ENCODE data around the gene ZBTB46.
"Not testable (repeated sequence)": the region's sequence is repeated elsewhere in the genome, so short reads cannot be mapped to it uniquely, and the experiment has no call there.

DNA sequence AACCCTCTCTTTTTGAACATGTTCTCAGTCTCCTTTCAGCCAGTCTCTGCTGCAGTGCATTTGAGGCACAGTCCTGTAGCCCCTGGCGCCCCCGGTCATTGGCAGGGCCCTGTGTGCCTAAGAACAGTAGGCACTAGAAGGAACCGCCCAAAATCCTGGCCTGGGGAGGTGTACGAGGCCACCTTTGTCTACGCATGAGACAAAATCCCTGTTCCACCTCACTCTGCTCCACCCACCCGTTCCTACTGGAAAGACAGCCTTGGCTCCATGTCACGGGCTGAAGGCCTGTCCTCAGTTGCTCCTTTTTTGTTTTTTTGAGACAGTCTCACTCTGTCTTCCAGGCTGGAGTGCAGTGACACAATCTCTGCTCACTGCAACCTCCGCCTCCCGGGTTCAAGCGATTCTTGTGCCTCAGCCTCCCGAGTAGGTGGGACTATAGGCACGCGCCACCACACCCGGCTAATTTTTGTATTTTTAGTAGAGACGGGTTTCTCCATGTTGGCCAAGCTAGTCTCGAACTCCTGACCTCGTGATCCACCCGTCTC, 100.8 kb downstream of the ZBTB46 start:
- TF ChIP-seq, protein P1, sequence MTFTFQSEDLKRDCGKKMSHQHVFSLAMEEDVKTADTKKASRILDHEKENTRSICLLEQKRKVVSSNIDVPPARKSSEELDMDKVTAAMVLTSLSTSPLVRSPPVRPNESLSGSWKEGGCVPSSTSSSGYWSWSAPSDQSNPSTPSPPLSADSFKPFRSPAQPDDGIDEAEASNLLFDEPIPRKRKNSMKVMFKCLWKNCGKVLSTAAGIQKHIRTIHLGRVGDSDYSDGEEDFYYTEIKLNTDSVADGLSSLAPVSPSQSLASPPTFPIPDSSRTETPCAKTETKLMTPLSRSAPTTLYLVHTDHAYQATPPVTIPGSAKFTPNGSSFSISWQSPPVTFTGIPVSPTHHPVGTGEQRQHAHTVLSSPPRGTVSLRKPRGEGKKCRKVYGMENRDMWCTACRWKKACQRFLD (tag by site-specific recombination; IDR thresholded peaks at IDR 0.05) = not testable (repeated sequence)
- TF ChIP-seq, protein P2, sequence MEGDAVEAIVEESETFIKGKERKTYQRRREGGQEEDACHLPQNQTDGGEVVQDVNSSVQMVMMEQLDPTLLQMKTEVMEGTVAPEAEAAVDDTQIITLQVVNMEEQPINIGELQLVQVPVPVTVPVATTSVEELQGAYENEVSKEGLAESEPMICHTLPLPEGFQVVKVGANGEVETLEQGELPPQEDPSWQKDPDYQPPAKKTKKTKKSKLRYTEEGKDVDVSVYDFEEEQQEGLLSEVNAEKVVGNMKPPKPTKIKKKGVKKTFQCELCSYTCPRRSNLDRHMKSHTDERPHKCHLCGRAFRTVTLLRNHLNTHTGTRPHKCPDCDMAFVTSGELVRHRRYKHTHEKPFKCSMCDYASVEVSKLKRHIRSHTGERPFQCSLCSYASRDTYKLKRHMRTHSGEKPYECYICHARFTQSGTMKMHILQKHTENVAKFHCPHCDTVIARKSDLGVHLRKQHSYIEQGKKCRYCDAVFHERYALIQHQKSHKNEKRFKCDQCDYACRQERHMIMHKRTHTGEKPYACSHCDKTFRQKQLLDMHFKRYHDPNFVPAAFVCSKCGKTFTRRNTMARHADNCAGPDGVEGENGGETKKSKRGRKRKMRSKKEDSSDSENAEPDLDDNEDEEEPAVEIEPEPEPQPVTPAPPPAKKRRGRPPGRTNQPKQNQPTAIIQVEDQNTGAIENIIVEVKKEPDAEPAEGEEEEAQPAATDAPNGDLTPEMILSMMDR (tag by site-specific recombination; IDR thresholded peaks at IDR 0.05) = not testable (repeated sequence)
- not testable (repeated sequence) for TF ChIP-seq ZBTB7A (tag by site-specific recombination; IDR thresholded peaks at IDR 0.05; ENCODE audit: low read depth); KLF10 (tag by site-specific recombination; IDR thresholded peaks at IDR 0.05); ZNF140 (tag by site-specific recombination; IDR thresholded peaks at IDR 0.05); SALL2 (tag by site-specific recombination; IDR thresholded peaks at IDR 0.05; ENCODE audit: borderline replicate concordance); ZNF174 (tag by site-specific recombination; IDR thresholded peaks at IDR 0.05); ZNF677 (tag by site-specific recombination; IDR thresholded peaks at IDR 0.05); TRIM28 (IDR thresholded peaks at IDR 0.05; ENCODE audit: borderline replicate concordance, low read length); ZBTB17 (tag by site-specific recombination; IDR thresholded peaks at IDR 0.05); ZNF776 (tag by site-specific recombination; IDR thresholded peaks at IDR 0.05; ENCODE audit: borderline replicate concordance)
- TF ChIP-seq, protein P3, sequence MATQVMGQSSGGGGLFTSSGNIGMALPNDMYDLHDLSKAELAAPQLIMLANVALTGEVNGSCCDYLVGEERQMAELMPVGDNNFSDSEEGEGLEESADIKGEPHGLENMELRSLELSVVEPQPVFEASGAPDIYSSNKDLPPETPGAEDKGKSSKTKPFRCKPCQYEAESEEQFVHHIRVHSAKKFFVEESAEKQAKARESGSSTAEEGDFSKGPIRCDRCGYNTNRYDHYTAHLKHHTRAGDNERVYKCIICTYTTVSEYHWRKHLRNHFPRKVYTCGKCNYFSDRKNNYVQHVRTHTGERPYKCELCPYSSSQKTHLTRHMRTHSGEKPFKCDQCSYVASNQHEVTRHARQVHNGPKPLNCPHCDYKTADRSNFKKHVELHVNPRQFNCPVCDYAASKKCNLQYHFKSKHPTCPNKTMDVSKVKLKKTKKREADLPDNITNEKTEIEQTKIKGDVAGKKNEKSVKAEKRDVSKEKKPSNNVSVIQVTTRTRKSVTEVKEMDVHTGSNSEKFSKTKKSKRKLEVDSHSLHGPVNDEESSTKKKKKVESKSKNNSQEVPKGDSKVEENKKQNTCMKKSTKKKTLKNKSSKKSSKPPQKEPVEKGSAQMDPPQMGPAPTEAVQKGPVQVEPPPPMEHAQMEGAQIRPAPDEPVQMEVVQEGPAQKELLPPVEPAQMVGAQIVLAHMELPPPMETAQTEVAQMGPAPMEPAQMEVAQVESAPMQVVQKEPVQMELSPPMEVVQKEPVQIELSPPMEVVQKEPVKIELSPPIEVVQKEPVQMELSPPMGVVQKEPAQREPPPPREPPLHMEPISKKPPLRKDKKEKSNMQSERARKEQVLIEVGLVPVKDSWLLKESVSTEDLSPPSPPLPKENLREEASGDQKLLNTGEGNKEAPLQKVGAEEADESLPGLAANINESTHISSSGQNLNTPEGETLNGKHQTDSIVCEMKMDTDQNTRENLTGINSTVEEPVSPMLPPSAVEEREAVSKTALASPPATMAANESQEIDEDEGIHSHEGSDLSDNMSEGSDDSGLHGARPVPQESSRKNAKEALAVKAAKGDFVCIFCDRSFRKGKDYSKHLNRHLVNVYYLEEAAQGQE (tag by site-specific recombination; IDR thresholded peaks at IDR 0.05) = not testable (repeated sequence)
- TF ChIP-seq, protein P4, sequence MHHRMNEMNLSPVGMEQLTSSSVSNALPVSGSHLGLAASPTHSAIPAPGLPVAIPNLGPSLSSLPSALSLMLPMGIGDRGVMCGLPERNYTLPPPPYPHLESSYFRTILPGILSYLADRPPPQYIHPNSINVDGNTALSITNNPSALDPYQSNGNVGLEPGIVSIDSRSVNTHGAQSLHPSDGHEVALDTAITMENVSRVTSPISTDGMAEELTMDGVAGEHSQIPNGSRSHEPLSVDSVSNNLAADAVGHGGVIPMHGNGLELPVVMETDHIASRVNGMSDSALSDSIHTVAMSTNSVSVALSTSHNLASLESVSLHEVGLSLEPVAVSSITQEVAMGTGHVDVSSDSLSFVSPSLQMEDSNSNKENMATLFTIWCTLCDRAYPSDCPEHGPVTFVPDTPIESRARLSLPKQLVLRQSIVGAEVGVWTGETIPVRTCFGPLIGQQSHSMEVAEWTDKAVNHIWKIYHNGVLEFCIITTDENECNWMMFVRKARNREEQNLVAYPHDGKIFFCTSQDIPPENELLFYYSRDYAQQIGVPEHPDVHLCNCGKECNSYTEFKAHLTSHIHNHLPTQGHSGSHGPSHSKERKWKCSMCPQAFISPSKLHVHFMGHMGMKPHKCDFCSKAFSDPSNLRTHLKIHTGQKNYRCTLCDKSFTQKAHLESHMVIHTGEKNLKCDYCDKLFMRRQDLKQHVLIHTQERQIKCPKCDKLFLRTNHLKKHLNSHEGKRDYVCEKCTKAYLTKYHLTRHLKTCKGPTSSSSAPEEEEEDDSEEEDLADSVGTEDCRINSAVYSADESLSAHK (tag by site-specific recombination; IDR thresholded peaks at IDR 0.05) = not testable (repeated sequence)
